Lower lobe of right lung (tissue), 2 donors: ENCODE measurements around the gene POLR2F. TPM values are rescaled to one million over a fixed set of nuclear protein-coding genes. Genes with fewer than 3 reads are reported as not detected.

ENCODE experiments used
- ATAC-seq, 2 donors: fragments of 200-7000 bp; cut with Tn5 transposase; one replicate each; pipeline ENCODE4 v1.9.1; 2020 to 2022; ENCODE audit warnings: mild to moderate bottlenecking in 2 of 2, moderate library complexity in 2 of 2
- DNase-seq: peaks from one replicate; pipeline ENCODE4 v3.0.0-alpha.2; 2020
- H3K27ac ChIP-seq: fragments of 200-600 bp; one replicate; pipeline ENCODE4 v1.8.0; 2022
- H3K27me3 ChIP-seq: fragments of 200-600 bp; one replicate; pipeline ENCODE4 v1.8.0; 2022; ENCODE audit warnings: low read depth
- H3K36me3 ChIP-seq: fragments of 200-600 bp; one replicate; pipeline ENCODE4 v1.8.0; 2022; ENCODE audit warnings: mild to moderate bottlenecking
- H3K4me1 ChIP-seq: fragments of 200-600 bp; one replicate; pipeline ENCODE4 v1.8.0; 2022
- H3K4me3 ChIP-seq: fragments of 200-600 bp; one replicate; pipeline ENCODE4 v1.8.0; 2022; ENCODE audit warnings: mild to moderate bottlenecking
- H3K9me3 ChIP-seq: fragments of 200-600 bp; one replicate; pipeline ENCODE4 v1.8.0; 2022
- intact Hi-C: fragments of 100-400 bp; cut with DNase I; formaldehyde crosslinking; loops from one replicate; pipeline ENCODE4 v1.11.0; 2022
- total RNA-seq: library from RNA; stranded (reverse); fragmentation: NEBNext Ultra II Directional; extraction: Animal tissue kit (Norgen Biotek cat#: 25700); gene quantifications from one replicate; pipeline ENCODE4 v1.2.1, GENCODE V29; 2021
- TF ChIP-seq, protein P1 (sequence below): fragments of 200-600 bp; IDR thresholded peaks from one replicate; pipeline ENCODE4 v1.8.0; 2022; ENCODE audit warnings: antibody characterized with exemption, mild to moderate bottlenecking
- donor health status: DM: no; HTN: yes; CAD: no; lungs with severe emphysema.

POLR2F gene
- total RNA-seq, 1 donor from 2014 or later = 60.3 TPM

DNA sequence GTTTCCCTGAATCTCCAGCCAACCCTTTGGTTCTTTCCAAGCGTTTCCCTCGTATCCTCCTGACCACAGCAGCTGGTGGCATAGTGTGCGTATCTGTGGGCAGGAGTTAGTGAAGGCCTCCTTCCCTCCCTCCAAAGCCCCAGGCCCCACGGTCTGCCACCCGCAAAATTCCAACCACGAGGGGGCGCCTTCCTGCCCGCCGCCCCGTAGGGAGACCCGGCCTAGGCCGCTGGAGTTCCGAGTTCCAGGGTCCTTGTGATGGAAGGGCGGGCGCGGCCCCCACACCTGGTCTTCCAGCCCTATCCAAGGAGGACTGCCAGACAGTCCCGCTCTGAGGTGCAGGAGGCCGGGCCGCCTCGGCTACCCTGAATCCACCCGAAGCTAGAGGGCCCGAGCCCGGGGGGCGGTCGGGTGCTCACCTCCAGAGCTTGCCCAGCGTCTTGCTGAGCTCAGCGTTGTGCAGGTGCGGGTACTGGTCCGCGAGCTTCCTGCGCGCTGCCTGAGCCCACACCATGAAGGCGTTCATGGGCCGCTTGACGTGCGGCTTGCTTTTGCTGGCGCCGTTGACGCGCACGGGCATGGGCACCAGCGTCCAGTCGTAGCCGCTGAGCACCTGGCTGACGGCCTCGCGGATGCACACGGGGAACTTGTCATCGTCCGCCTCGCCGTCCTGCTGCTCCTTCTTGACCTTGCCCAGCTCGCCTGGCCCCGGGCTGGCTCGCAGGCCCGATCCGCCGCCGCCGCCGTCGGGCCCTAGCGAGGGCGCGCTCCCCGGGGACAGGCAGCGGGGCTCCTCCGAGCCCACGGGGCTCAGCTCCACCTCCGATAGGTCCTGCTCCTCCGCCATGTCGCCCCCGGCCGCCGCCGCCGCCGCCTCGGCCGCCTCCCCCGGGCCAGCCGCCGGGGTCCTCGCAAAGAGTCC, 29.7 kb downstream of the POLR2F start:
- Histone ChIP-seq H3K4me1 (no peaks in the 10 kb centered on the region), H3K36me3 (no peaks in the 10 kb centered on the region), H3K9me3 (no peaks in the 10 kb centered on the region), H3K27me3 (no peaks in the 10 kb centered on the region), H3K4me3 (no peak overlapping the region), H3K27ac (no peak overlapping the region)
- ATAC-seq = no peak
- intact Hi-C loops = no loop called here
- TF ChIP-seq, protein P1, sequence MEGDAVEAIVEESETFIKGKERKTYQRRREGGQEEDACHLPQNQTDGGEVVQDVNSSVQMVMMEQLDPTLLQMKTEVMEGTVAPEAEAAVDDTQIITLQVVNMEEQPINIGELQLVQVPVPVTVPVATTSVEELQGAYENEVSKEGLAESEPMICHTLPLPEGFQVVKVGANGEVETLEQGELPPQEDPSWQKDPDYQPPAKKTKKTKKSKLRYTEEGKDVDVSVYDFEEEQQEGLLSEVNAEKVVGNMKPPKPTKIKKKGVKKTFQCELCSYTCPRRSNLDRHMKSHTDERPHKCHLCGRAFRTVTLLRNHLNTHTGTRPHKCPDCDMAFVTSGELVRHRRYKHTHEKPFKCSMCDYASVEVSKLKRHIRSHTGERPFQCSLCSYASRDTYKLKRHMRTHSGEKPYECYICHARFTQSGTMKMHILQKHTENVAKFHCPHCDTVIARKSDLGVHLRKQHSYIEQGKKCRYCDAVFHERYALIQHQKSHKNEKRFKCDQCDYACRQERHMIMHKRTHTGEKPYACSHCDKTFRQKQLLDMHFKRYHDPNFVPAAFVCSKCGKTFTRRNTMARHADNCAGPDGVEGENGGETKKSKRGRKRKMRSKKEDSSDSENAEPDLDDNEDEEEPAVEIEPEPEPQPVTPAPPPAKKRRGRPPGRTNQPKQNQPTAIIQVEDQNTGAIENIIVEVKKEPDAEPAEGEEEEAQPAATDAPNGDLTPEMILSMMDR = peak; percentile 16
- DNase-seq = no peak

DNA sequence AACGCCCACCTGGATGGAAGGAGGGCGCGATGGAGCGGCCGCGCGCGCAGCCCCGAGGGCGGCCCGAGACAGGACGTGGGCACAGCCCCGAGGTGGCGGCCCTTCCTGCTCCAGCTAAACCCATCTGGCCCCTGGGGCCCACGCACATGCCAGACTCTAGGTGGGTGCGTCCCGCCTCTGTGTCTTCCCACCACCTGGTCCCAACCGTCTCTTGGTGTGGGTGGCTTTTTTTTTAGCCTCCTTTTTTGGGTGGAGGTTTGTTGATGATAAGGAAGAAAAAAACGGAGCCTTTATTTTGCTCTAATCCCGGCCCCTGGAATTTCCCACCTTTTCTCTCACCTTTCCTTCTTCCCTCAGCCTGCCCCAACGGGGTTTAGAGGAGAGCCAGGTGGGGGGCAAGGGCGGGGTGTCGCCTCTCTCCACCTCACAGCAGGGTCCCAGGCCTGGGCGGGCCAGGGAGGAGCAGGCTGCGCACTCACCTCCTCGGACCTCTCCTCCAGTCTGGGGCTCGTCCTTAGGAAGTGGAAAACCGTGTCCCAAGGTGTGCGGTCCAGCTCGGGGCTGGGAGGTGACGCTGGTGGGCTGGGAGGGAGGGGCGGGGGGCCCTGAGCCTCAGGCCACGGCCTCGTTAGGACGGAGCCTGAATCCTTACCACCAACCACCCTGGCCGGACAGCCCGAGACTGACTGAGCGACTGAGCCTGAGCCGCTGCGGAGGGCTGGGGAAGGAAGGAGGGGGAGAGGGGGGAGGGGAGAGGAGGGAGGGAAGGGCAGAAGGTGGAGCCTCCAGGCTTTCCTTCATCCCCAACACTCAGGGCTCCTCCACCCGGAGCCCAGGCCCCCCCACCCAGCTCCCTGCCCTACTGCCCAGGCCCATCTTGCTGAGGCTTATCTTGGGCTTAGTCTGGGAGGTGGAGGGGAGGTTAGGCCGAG, 30.6 kb downstream of the POLR2F start, which contains the start of gene SOX10:
Gene SOX10 (minus strand): TSS at position 696 of the 932 bp plus-strand sequence. CDS start 771 bp downstream, outside the sequence.
- H3K27ac ChIP-seq = no peak within 1 kb of the TSS
- ATAC-seq (no peak), DNase-seq (no peak)
- H3K4me1 ChIP-seq = no peaks in the 10 kb centered on the region
- intact Hi-C loops = no loop called here
- H3K27me3 ChIP-seq = no peaks in the 10 kb centered on the region
- no peak within 1 kb of the TSS for H3K4me3 ChIP-seq
- no peaks in the 10 kb centered on the region for H3K9me3 ChIP-seq
- H3K36me3 ChIP-seq = no peaks in the 10 kb centered on the region
- TF ChIP-seq, protein P1 = no peak

DNA sequence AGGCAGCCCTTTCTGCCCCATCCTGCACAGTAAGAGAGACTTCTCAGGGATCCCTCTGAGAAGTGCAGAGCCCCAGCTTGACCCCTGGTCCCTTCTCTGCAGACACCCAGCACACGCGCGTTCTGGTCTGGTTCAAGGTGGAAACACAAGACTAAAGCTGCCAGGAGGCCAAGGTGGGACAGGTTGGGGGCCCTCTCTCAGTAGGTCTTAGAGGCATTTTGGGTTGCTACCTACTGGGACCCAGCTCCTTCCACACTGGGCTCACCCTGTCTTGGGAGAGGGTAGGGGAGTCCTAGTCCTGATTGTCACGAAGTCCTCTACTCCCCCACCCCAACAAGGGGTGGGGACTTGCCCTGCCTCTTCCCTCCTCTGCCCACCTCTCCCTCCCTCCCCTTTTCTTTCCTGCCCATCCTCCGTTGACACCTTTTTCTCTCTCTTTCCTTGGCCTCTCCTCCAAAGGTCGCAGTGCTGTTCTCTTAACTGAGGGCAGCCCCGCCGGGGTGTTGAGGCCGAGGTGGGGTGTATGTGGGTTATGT, 31.6 kb downstream of the POLR2F start:
- no peak for DNase-seq
- H3K36me3 ChIP-seq = no peaks in the 10 kb centered on the region
- no peaks in the 10 kb centered on the region for H3K27me3 ChIP-seq
- H3K4me3 ChIP-seq = no peak overlapping the region
- H3K9me3 ChIP-seq = no peaks in the 10 kb centered on the region
- H3K4me1 ChIP-seq = no peaks in the 10 kb centered on the region
- ATAC-seq = no peak
- intact Hi-C loops = no loop called here
- TF ChIP-seq, protein P1 = no peak
- no peak overlapping the region for H3K27ac ChIP-seq

DNA sequence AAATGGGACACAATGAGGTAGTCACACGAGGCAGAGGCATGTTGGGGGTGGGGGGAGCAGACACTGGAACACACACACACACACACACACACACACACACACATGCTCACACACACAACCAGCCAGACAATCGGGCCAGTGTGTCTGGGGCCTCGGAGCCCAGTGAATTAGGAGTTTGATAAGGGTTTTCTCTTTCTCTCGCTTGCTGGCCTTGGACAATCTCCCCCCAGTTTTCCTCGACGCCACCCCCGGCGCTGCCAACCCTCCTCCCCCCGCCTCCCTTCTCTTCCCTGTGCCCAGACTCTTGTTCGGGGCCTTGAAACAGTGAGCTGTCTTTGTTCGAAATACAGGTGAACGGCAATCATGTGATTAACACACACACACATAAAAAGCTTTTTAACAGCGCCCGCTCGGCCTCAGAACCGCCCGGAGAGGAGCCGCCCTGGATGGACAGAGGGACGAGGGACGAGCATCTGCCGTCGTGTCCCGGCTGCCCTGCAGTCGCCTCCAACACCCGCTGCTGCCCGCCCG, 32.3 kb downstream of the POLR2F start:
- H3K27ac ChIP-seq = no peak overlapping the region
- TF ChIP-seq, protein P1 = no peak
- intact Hi-C loops = no loop called here

DNA sequence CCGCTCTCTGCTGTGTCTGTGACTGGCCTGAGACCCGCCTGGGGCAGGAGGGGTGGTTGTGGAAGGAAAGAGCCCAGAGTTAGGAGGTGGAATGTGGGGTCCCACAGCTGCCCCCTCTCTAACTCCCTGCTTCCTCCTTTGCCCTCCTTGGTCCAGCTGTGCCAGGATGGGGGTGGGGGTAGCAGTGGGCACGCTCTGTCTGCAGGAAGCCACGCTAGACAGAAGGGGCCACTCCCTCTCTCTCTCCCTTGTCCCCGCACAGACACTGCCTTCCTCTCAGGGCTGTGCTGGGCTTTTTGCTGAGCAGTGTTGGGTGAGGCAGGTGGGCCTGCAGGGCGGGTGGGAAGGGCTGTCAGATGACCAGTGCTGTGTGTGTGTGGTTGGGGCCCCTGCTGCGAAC, 32.9 kb downstream of the POLR2F start:
- Histone ChIP-seq H3K27ac (no peak overlapping the region), H3K9me3 (no peaks in the 10 kb centered on the region), H3K27me3 (no peaks in the 10 kb centered on the region), H3K4me1 (no peaks in the 10 kb centered on the region), H3K36me3 (no peaks in the 10 kb centered on the region), H3K4me3 (no peak overlapping the region)
- ATAC-seq = no peak
- no peak for DNase-seq
- TF ChIP-seq, protein P1 = no peak
- intact Hi-C loops = no loop called here

More for the DNA sequence above, 32.3 kb downstream of the POLR2F start:
- H3K36me3 ChIP-seq = no peaks in the 10 kb centered on the region
- no peak overlapping the region for H3K4me3 ChIP-seq
- ATAC-seq = no peak
- DNase-seq = no peak
- H3K27me3 ChIP-seq = no peaks in the 10 kb centered on the region
- no peaks in the 10 kb centered on the region for H3K9me3 ChIP-seq
- no peaks in the 10 kb centered on the region for H3K4me1 ChIP-seq
